SK-N-SH treated with all-trans-retinoic acid at 6 μM for 48 hours (cell line): ENCODE results near the gene AADAC.
A peak's percentile ranks its signal among the peaks of the same experiment; 100 is the strongest.

Source experiments
- ATAC-seq: fragments of 200-7000 bp; cut with Tn5 transposase; 3 replicates; pipeline ENCODE4 v1.9.1; 2020; ENCODE audit warnings: mild to moderate bottlenecking, moderate library complexity
- BACH2 ChIP-seq: fragments of 250-450 bp; sonication (Bioruptor Pico); IDR thresholded peaks from 2 replicates; pipeline ENCODE4 v1.9.0; 2021; ENCODE audit warnings: mild to moderate bottlenecking, borderline replicate concordance
- CSDC2 ChIP-seq: fragments of 250-450 bp; sonication (Bioruptor Pico); IDR thresholded peaks from 2 replicates; pipeline ENCODE4 v1.5.0; 2020; ENCODE audit warnings: mild to moderate bottlenecking, moderate library complexity
- CSRNP3 ChIP-seq: fragments of 250-450 bp; sonication (Bioruptor Pico); IDR thresholded peaks from 2 replicates; pipeline ENCODE4 v1.5.1; 2021; ENCODE audit warnings: mild to moderate bottlenecking, moderate library complexity
- ESRRG ChIP-seq: fragments of 250-450 bp; sonication (Bioruptor Pico); IDR thresholded peaks from 2 replicates; pipeline ENCODE4 v1.6.1; 2021; ENCODE audit warnings: mild to moderate bottlenecking
- GLIS3 ChIP-seq: fragments of 250-450 bp; sonication (Bioruptor Pico); IDR thresholded peaks from 2 replicates; pipeline ENCODE4 v1.5.0; 2020; ENCODE audit warnings: mild to moderate bottlenecking, moderate library complexity
- ISL1 ChIP-seq: fragments of 250-450 bp; sonication (Bioruptor Pico); IDR thresholded peaks from 2 replicates; pipeline ENCODE4 v2.1.2; 2022; ENCODE audit warnings: mild to moderate bottlenecking, moderate library complexity
- OSR1 ChIP-seq: fragments of 250-450 bp; sonication (Bioruptor Pico); IDR thresholded peaks from 2 replicates; pipeline ENCODE4 v1.8.0; 2022; ENCODE audit warnings: moderate library complexity, mild to moderate bottlenecking, inconsistent platforms
- POU6F1 ChIP-seq: fragments of 250-450 bp; sonication (Bioruptor Pico); IDR thresholded peaks from 2 replicates; pipeline ENCODE4 v1.8.0; 2021; ENCODE audit warnings: low read depth, mild to moderate bottlenecking, moderate library complexity, borderline replicate concordance
- PPARA ChIP-seq: fragments of 250-450 bp; sonication (Bioruptor Pico); IDR thresholded peaks from 2 replicates; pipeline ENCODE4 v1.5.0; 2020; ENCODE audit warnings: mild to moderate bottlenecking, borderline replicate concordance
- RARB ChIP-seq: fragments of 250-450 bp; sonication (Bioruptor Pico); IDR thresholded peaks from 2 replicates; pipeline ENCODE4 v1.8.0; 2021; ENCODE audit warnings: mild to moderate bottlenecking, moderate library complexity
- SNAI2 ChIP-seq: fragments of 250-450 bp; sonication (Bioruptor Pico); IDR thresholded peaks from 2 replicates; pipeline ENCODE4 v1.5.0; 2020; ENCODE audit warnings: mild to moderate bottlenecking, moderate library complexity
- TCF4 ChIP-seq: fragments of 250-450 bp; sonication (Bioruptor Pico); IDR thresholded peaks from 2 replicates; pipeline ENCODE4 v1.8.0; 2021; ENCODE audit warnings: mild to moderate bottlenecking, moderate library complexity, borderline replicate concordance
- TOX ChIP-seq: fragments of 250-450 bp; sonication (Bioruptor Pico); IDR thresholded peaks from 2 replicates; pipeline ENCODE4 v1.8.0; 2021; ENCODE audit warnings: mild to moderate bottlenecking, moderate library complexity, borderline replicate concordance
- ZC3H10 ChIP-seq: fragments of 250-450 bp; sonication (Bioruptor Pico); IDR thresholded peaks from 2 replicates; pipeline ENCODE4 v1.5.1; 2021; ENCODE audit warnings: mild to moderate bottlenecking, moderate library complexity
- ZFP3 ChIP-seq: fragments of 250-450 bp; sonication (Bioruptor Pico); IDR thresholded peaks from 2 replicates; pipeline ENCODE4 v1.5.0; 2020; ENCODE audit warnings: mild to moderate bottlenecking, moderate library complexity
- ZFP30 ChIP-seq: fragments of 450-650 bp; formaldehyde crosslinking; IDR thresholded peaks from 2 replicates; pipeline ENCODE4 v1.5.0; 2022; ENCODE audit warnings: mild to moderate bottlenecking, moderate library complexity
- ZNF70 ChIP-seq: fragments of 450-650 bp; formaldehyde crosslinking; IDR thresholded peaks from 2 replicates; pipeline ENCODE4 v1.5.0; 2020; ENCODE audit warnings: mild to moderate bottlenecking, moderate library complexity
- TF ChIP-seq, protein P1 (sequence below): fragments of 250-450 bp; sonication (Bioruptor Pico); IDR thresholded peaks from 2 replicates; pipeline ENCODE4 v1.5.1; 2020; ENCODE audit warnings: low read depth, mild to moderate bottlenecking, moderate library complexity
- TF ChIP-seq, protein P2 (sequence below): fragments of 250-450 bp; sonication (Bioruptor Pico); IDR thresholded peaks from 2 replicates; pipeline ENCODE4 v1.8.0; 2020; ENCODE audit warnings: mild to moderate bottlenecking, moderate library complexity, borderline replicate concordance

The AADAC gene

DNA sequence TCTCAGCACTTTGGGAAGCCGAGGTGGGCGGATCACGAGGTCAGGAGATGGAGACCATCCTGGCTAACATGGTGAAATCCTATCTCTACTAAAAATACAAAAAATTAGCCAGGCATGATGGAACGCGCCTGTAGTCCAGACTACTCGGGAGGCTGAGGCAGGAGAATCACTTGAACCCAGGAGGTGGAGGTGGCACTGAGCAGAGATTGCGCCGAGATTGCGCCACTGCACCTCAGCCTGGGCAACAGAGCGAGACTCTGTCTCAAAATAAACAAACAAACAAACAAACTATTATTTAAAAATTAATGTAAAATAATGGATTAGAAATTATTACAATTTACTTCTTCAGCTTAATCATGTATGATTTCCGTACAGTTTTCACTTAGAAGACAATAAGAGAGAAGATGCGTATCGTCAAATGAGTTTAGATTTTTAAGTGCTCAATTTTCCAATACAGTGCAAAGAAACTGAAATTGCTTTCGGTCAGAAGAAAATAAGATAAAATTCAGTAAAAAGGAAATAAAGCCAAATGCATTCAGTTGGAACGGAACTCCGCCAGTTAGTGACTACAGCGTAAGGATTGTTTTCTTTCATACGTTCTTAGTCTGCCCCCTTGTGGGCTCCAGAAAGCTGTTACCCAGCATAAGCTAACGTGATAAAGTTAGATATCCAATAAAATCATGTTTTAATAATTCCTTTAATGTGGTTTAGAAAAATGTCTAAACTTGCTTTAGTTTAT is 24.8 kb downstream of the AADAC start:
- TF ChIP-seq BACH2 (CRISPR knock-in tag), result no peak
- TF ChIP-seq TOX (CRISPR knock-in tag), result no peak
- no peak for TF ChIP-seq RARB
- TF ChIP-seq, protein P1, sequence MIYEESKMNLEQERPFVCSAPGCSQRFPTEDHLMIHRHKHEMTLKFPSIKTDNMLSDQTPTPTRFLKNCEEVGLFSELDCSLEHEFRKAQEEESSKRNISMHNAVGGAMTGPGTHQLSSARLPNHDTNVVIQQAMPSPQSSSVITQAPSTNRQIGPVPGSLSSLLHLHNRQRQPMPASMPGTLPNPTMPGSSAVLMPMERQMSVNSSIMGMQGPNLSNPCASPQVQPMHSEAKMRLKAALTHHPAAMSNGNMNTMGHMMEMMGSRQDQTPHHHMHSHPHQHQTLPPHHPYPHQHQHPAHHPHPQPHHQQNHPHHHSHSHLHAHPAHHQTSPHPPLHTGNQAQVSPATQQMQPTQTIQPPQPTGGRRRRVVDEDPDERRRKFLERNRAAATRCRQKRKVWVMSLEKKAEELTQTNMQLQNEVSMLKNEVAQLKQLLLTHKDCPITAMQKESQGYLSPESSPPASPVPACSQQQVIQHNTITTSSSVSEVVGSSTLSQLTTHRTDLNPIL (CRISPR knock-in tag), result no peak
- no peak for TF ChIP-seq OSR1 (CRISPR knock-in tag)
- TF ChIP-seq GLIS3 (CRISPR knock-in tag), result no peak
- TF ChIP-seq ZC3H10, result no peak
- TF ChIP-seq CSDC2 (CRISPR knock-in tag), result no peak
- TF ChIP-seq ISL1 (CRISPR knock-in tag), result no peak
- no peak for TF ChIP-seq SNAI2
- TF ChIP-seq ZNF70 (CRISPR knock-in tag), result no peak
- TF ChIP-seq ZFP3, result no peak
- TF ChIP-seq, protein P2, sequence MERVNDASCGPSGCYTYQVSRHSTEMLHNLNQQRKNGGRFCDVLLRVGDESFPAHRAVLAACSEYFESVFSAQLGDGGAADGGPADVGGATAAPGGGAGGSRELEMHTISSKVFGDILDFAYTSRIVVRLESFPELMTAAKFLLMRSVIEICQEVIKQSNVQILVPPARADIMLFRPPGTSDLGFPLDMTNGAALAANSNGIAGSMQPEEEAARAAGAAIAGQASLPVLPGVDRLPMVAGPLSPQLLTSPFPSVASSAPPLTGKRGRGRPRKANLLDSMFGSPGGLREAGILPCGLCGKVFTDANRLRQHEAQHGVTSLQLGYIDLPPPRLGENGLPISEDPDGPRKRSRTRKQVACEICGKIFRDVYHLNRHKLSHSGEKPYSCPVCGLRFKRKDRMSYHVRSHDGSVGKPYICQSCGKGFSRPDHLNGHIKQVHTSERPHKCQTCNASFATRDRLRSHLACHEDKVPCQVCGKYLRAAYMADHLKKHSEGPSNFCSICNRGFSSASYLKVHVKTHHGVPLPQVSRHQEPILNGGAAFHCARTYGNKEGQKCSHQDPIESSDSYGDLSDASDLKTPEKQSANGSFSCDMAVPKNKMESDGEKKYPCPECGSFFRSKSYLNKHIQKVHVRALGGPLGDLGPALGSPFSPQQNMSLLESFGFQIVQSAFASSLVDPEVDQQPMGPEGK (CRISPR knock-in tag), result no peak
- no peak for TF ChIP-seq ESRRG (CRISPR knock-in tag)
- TF ChIP-seq TCF4 (CRISPR knock-in tag), result no peak
- TF ChIP-seq, all 23 proteins: peak for 0
- peak; percentile 88 for ATAC-seq

- no peak for TF ChIP-seq POU6F1
Observed at GRCh38 chr3:151839313-151839631, 25.4 kb downstream of the AADAC start.

DNA sequence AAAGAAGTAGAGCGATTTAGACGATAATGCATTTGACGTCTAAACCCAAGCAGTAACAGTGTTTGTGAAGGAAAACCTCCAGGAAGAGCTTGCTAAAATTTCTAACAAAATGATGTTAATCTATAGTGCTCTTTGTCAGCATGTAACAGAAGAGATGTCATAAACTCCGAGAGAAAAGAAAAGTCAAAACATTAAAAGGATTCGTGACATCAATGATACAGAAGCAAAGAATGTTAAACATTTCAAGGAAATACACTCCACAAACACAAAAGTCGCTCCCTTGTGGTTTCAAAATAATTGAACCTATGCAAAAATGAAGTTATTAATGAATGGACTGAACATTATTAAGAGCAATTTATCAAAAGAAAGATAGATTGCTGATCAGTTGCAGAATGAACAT is 27.9 kb downstream of the AADAC start:
- TF ChIP-seq BACH2 (CRISPR knock-in tag) (no peak), ESRRG (CRISPR knock-in tag) (no peak), ZFP30 (CRISPR knock-in tag) (no peak), ZFP3 (no peak), RARB (no peak), POU6F1 (no peak), ZNF70 (CRISPR knock-in tag) (no peak)
- TF ChIP-seq, protein P2 (CRISPR knock-in tag), result no peak
- ATAC-seq, result no peak

More at GRCh38 chr3:151839313-151839631, 25.4 kb downstream of the AADAC start:
- 0 out of 3 replicates have a peak, but pooled peaks have one; percentile 9 for ATAC-seq

DNA sequence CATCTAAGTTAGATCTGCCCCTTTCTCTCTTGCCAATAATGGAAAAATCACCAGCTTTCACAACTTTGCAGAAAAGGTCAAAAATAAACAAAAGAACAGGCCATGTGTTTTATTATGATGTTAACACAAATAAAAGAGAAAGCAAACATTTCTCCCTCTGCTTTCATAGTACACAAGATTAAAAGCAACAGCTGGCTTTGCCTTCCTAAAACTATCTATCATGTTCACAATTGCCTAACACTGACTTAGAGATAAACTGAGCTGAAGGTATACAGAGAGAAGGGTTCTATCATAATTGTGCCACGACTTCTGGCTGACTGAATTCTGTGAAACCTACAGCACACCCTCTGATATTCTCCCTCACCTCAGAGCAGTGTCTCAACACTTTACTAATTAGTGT is 29.4 kb downstream of the AADAC start:
- TF ChIP-seq PPARA (CRISPR knock-in tag) (no peak), OSR1 (CRISPR knock-in tag) (no peak), CSDC2 (CRISPR knock-in tag) (no peak), ESRRG (CRISPR knock-in tag) (no peak), GLIS3 (CRISPR knock-in tag) (no peak), TCF4 (CRISPR knock-in tag) (no peak), CSRNP3 (CRISPR knock-in tag) (no peak), BACH2 (CRISPR knock-in tag) (no peak), SNAI2 (no peak), TOX (CRISPR knock-in tag) (no peak), ISL1 (CRISPR knock-in tag) (no peak)
- TF ChIP-seq, protein P1 (CRISPR knock-in tag), result no peak
- ATAC-seq, result peak; percentile 16; the same call in 1 of the 3 replicates
